ENCODE measurements around the gene FGF18. TPM values are rescaled to one million over a fixed set of nuclear protein-coding genes. Genes with fewer than 3 reads are reported as not detected.
"Not testable (repeated sequence)": the region's sequence is repeated elsewhere in the genome, so short reads cannot be mapped to it uniquely, and the experiment has no call there.

Gene FGF18
- total RNA-seq, 2 experiments from 2014 or later = 0.31 to 0.33 TPM

- Mint-ChIP-seq H3K4me1 (ENCODE audit: low read depth) (no peaks in the 10 kb centered on the region), H3K4me3 (no peak overlapping the region), H3K27ac (no peak overlapping the region), H3K36me3 (ENCODE audit: low read depth) (no peaks in the 10 kb centered on the region), H3K27me3 (peaks cover 8% of the 10 kb centered on the region), H3K9me3 (no peaks in the 10 kb centered on the region)
- Histone ChIP-seq H3K9me3 (ENCODE audit: control insufficient read depth in 1 of 2, insufficient read depth in 1 of 2, low read length in 2 of 2) (no peaks in the 10 kb centered on the region), H3K27me3 (ENCODE audit: control insufficient read depth in 1 of 2, insufficient read depth in 2 of 2, low read length in 2 of 2) (peaks cover 5 to 10% of the 10 kb centered on the region in 2 experiments), H3K36me3 (ENCODE audit: insufficient read depth, low read length) (no peaks in the 10 kb centered on the region), H3K27ac (ENCODE audit: low read depth in 1 of 2, low read length in 2 of 2) (no peak overlapping the region), H3K4me3 (ENCODE audit: low read length) (no peak overlapping the region), H3K4me1 (ENCODE audit: insufficient read depth, low read length) (no peaks in the 10 kb centered on the region)
- DNase-seq (no peak), ATAC-seq (ENCODE audit: poor library complexity) (no peak)
- intact Hi-C loops (cut with DNase I, micrococcal nuclease) = no loop called here
- CTCF ChIA-PET = no interaction called here
- POLR2A ChIA-PET = no interaction called here
- TF ChIP-seq CTCF (IDR thresholded peaks at IDR 0.05) = no peak
Measured at GRCh38 chr5:171371326-171371725, 48.1 kb upstream of the FGF18 start.

DNA sequence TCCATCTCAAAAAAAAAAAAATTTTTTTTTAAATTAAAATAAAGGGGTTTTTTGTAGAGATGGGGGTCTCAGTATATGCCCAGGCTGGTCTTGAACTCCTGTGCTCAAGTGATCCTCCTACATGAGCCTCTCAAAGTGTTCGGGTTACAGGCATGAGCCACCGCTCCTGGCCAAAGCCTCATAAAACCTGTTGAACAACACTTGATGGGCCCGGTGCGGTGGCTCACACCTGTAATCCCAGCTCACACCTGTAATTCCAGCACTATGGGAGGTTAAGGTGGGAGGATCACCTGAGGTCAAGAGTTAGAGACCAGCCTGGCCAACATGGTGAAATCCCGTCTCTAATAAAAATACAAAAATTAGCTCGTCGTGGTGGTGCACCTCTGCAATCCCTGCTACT, 39.5 kb upstream of the FGF18 start:
- CTCF ChIA-PET = no interaction called here
- intact Hi-C loops (cut with DNase I, micrococcal nuclease) = loop anchor here in 1 of 2 experiments (10.0 kb wide), 1 partner anchor 1455 kb away; the partner anchor contains the start of gene ERGIC1
- Mint-ChIP-seq H3K27ac (no peak overlapping the region), H3K9me3 (no peaks in the 10 kb centered on the region), H3K27me3 (no peaks in the 10 kb centered on the region), H3K4me3 (no peak overlapping the region), H3K36me3 (ENCODE audit: low read depth) (no peaks in the 10 kb centered on the region), H3K4me1 (ENCODE audit: low read depth) (no peaks in the 10 kb centered on the region)
- POLR2A ChIA-PET = no interaction called here
- Histone ChIP-seq H3K27me3 (ENCODE audit: control insufficient read depth in 1 of 2, insufficient read depth in 2 of 2, low read length in 2 of 2) (no peaks in the 10 kb centered on the region), H3K36me3 (ENCODE audit: insufficient read depth, low read length) (no peaks in the 10 kb centered on the region), H3K4me3 (ENCODE audit: low read length) (no peak overlapping the region), H3K9me3 (ENCODE audit: control insufficient read depth in 1 of 2, insufficient read depth in 1 of 2, low read length in 2 of 2) (no peaks in the 10 kb centered on the region), H3K4me1 (ENCODE audit: insufficient read depth, low read length) (no peaks in the 10 kb centered on the region), H3K27ac (ENCODE audit: low read depth in 1 of 2, low read length in 2 of 2) (no peak overlapping the region)
- TF ChIP-seq CTCF (IDR thresholded peaks at IDR 0.05) = no peak
- no peak for DNase-seq
- no peak for ATAC-seq (ENCODE audit: poor library complexity)

DNA sequence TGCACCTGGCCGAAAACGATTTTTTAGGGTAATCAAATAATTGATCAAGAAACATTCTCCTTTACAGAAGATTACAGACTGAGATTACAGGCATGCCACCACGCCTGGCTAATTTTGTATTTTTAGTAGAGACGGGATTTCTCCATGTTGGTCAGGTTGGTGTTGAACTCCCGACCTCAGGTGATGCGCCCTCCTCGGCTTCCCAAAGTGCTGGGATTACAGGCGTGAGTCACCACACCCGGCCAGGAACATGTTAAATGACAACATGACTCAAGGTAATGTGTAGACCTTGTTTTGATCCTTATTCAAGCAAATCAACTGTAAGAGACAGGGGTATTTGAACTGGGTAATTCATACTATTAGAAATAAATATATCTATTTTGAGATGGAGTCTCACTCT, 35.0 kb upstream of the FGF18 start:
- peaks cover 19% of the 10 kb centered on the region for H3K4me1 ChIP-seq (ENCODE audit: insufficient read depth, low read length)
- peaks cover 28% of the 10 kb centered on the region for H3K4me1 Mint-ChIP-seq (ENCODE audit: low read depth)
- H3K9me3 Mint-ChIP-seq; H3K9me3 ChIP-seq (ENCODE audit: control insufficient read depth in 1 of 2, insufficient read depth in 1 of 2, low read length in 2 of 2); ATAC-seq (ENCODE audit: poor library complexity); H3K36me3 ChIP-seq (ENCODE audit: insufficient read depth, low read length); H3K4me3 ChIP-seq (ENCODE audit: low read length); DNase-seq; POLR2A ChIA-PET; H3K27ac ChIP-seq (ENCODE audit: low read depth in 1 of 2, low read length in 2 of 2); H3K4me3 Mint-ChIP-seq; H3K27me3 ChIP-seq (ENCODE audit: control insufficient read depth in 1 of 2, insufficient read depth in 2 of 2, low read length in 2 of 2); H3K27ac Mint-ChIP-seq; H3K27me3 Mint-ChIP-seq; CTCF ChIA-PET: not testable (repeated sequence)
- intact Hi-C loops (cut with DNase I, micrococcal nuclease) = loop anchor here in 1 of 2 experiments (10.0 kb wide), 1 partner anchor 1450 kb away; the partner anchor contains the start of gene ERGIC1
- peaks cover 25% of the 10 kb centered on the region for H3K36me3 Mint-ChIP-seq (ENCODE audit: low read depth)

GRCh38 chr5:171384999-171385398, 34.4 kb upstream of the FGF18 start:
- CTCF ChIA-PET; H3K27me3 Mint-ChIP-seq; H3K9me3 ChIP-seq (ENCODE audit: control insufficient read depth in 1 of 2, insufficient read depth in 1 of 2, low read length in 2 of 2); DNase-seq; H3K27ac Mint-ChIP-seq; H3K27me3 ChIP-seq (ENCODE audit: control insufficient read depth in 1 of 2, insufficient read depth in 2 of 2, low read length in 2 of 2); ATAC-seq (ENCODE audit: poor library complexity); POLR2A ChIA-PET; H3K27ac ChIP-seq (ENCODE audit: low read depth in 1 of 2, low read length in 2 of 2); H3K36me3 ChIP-seq (ENCODE audit: insufficient read depth, low read length); H3K4me3 ChIP-seq (ENCODE audit: low read length); H3K9me3 Mint-ChIP-seq: not testable (repeated sequence)
- peaks cover 19% of the 10 kb centered on the region for H3K4me1 ChIP-seq (ENCODE audit: insufficient read depth, low read length)
- H3K4me1 Mint-ChIP-seq (ENCODE audit: low read depth) = peaks cover 33% of the 10 kb centered on the region
- peak overlapping the region; percentile 20 for H3K4me3 Mint-ChIP-seq
- H3K36me3 Mint-ChIP-seq (ENCODE audit: low read depth) = peaks cover 30% of the 10 kb centered on the region
- intact Hi-C loops (cut with DNase I, micrococcal nuclease) = loop anchor here (5.0 to 10.0 kb wide), 4 partner anchors 622 to 1450 kb away; partner anchors contain the start of genes ERGIC1 (in 1 of the 2), FBXW11 (in 1 of the 2) and UBTD2 (in 1 of the 2)
